ENCODE data around the gene GBF1. TPM values are rescaled to one million over a fixed set of nuclear protein-coding genes. Genes with fewer than 3 reads are reported as not detected.

The GBF1 gene
- total RNA-seq (2016; rRNA removed; fragmentation: Illumina TruSeq; extraction: Trizol), result 21.9 and 28.7 TPM in 2 replicates
- 3.2 and 4.2 TPM in 2 replicates for total RNA-seq (2016; cell fraction: cytosol; rRNA removed; fragmentation: Illumina TruSeq; extraction: Trizol; ENCODE audit: low read depth)
- 22.3 and 26.2 TPM in 2 replicates for total RNA-seq (2016; cell fraction: insoluble cytoplasmic fraction; rRNA removed; fragmentation: Illumina TruSeq; extraction: Trizol)
- total RNA-seq (2016; cell fraction: membrane; rRNA removed; fragmentation: Illumina TruSeq; extraction: Trizol), result 7.6 and 8.1 TPM in 2 replicates
- total RNA-seq (2016; cell fraction: nucleus; rRNA removed; fragmentation: Illumina TruSeq; extraction: Trizol), result 23.7 and 28.1 TPM in 2 replicates
- 17.1 and 17.6 TPM in 2 replicates for polyA plus RNA-seq (2011; rRNA removed)
- 6.6 and 6.8 TPM in 2 replicates for polyA plus RNA-seq (2011; cell fraction: cytosol; rRNA removed)
- polyA plus RNA-seq (2011; cell fraction: nucleus; rRNA removed), result 33.9 and 34.6 TPM in 2 replicates
- 17.5 and 19.2 TPM in 2 replicates for polyA plus RNA-seq (2012)
- 1.1 and 1.4 TPM in 2 replicates for polyA plus RNA-seq (2016; cell fraction: cytosol; fragmentation: Illumina TruSeq; extraction: Trizol; ENCODE audit: low read depth)
- polyA plus RNA-seq (2016; cell fraction: insoluble cytoplasmic fraction; fragmentation: Illumina TruSeq; extraction: Trizol; ENCODE audit: low read depth), result 13.0 and 19.5 TPM in 2 replicates
- 2.5 and 3.3 TPM in 2 replicates for polyA plus RNA-seq (2016; cell fraction: membrane; fragmentation: Illumina TruSeq; extraction: Trizol; ENCODE audit: low read depth)
- polyA plus RNA-seq (2016; cell fraction: nucleus; fragmentation: Illumina TruSeq; extraction: Trizol; ENCODE audit: insufficient read depth, low read depth), result 34.6 and 42.2 TPM in 2 replicates
- 41.9 and 48.3 TPM in 2 replicates for polyA minus RNA-seq (2011; rRNA and poly(A)+ RNA removed; ENCODE audit: low replicate concordance)
- 21.2 and 23.7 TPM in 2 replicates for polyA minus RNA-seq (2011; cell fraction: cytosol; rRNA and poly(A)+ RNA removed)
- 31.8 and 43.1 TPM in 2 replicates for polyA minus RNA-seq (2011; cell fraction: nucleus; rRNA and poly(A)+ RNA removed)
- percentile 77 among the genes with signal in this experiment for Bru-seq, nascent RNA
- percentile 77 among the genes with signal in this experiment for BruChase-seq, experiment 1, labeled RNA remaining after a 6-hour chase
- BruChase-seq, experiment 2, labeled RNA remaining after a 2-hour chase, result percentile 76 among the genes with signal in this experiment
- long read RNA-seq, experiment 1, partial matches to known transcripts, result 8 of 10 reads
- long read RNA-seq, experiment 1, other reads (novel, unspliced or antisense), result 2 of 10 reads
- long read RNA-seq, experiment 2, full-length matches to known transcripts, result 3 of 78 reads
- long read RNA-seq, experiment 2, partial matches to known transcripts, result 34 of 78 reads
- long read RNA-seq, experiment 2, other reads (novel, unspliced or antisense), result 41 of 78 reads

GRCh38 chr10:102245082-102245931 lies at the start of gene GBF1:
TSS of gene GBF1 (plus strand) at chr10:102245532. CDS start at chr10:102258939, 13,407 bp downstream.
- POLR2A ChIA-PET, result interaction anchor here (0.7 to 1.6 kb wide), 14 partner anchors 10 to 396 kb away, joined by 3 to 9 read pairs (median 4); partner anchors contain the start of genes ACTR1A, ELOVL3, NFKB2 and NOLC1
- under 1% methylated on average over 35 of the region's 47 CpGs for WGBS (ENCODE audit: low lambda C conversion rate)
- Histone ChIP-seq H3K79me2 (ENCODE audit: insufficient read depth, low read length) (peaks cover 46% of the 10 kb centered on the region), H3K4me2 (ENCODE audit: low read depth, low read length) (peak within 1 kb of the TSS; percentile 96), H4K20me1 (ENCODE audit: insufficient read depth, low read length) (peaks cover 30% of the 10 kb centered on the region), H3K9me3 (ENCODE audit: low read length) (no peaks in the 10 kb centered on the region), H3K4me3 (replicated peaks in 1 of 3; ENCODE audit: insufficient read depth in 1 of 3, low read depth in 2 of 3, low read length in 3 of 3) (peak within 1 kb of the TSS; percentile 88 to 97 (median 91)), H3K4me1 (ENCODE audit: insufficient read depth, low read length) (peaks cover 56% of the 10 kb centered on the region), H3K27me3 (ENCODE audit: control insufficient read depth in 1 of 2, insufficient read depth in 2 of 2, low read length in 2 of 2) (peaks cover 1 to 15% of the 10 kb centered on the region in 2 experiments; a peak in 3 of 5 replicates), H3K27ac (ENCODE audit: extremely low read length, insufficient read depth, low read length) (peak within 1 kb of the TSS; percentile 76), H2AFZ (ENCODE audit: low read length) (peak within 1 kb of the TSS; percentile 84), H3K36me3 (replicated peaks in 1 of 2; ENCODE audit: control insufficient read depth in 1 of 2, insufficient read depth in 2 of 2, low read length in 2 of 2) (peaks cover 1 to 9% of the 10 kb centered on the region in 2 experiments; a peak in 2 of 5 replicates), H3K9ac (ENCODE audit: insufficient read depth, low read depth, low read length) (peak within 1 kb of the TSS; percentile 82)
- ATAC-seq (peak; percentile 89), DNase-seq (ENCODE audit: low spot score) (peak; percentile 100), FAIRE-seq (peak; percentile 89)
- intact Hi-C loops (cut with micrococcal nuclease; ENCODE audit: unreplicated experiment), result no loop called here
- in situ Hi-C loops (cut with HindIII; ENCODE audit: extremely low pct_ligation_motif_present, low pct_unique_long_range_greater_than_20kb), result no loop called here
- BruUV-seq (replicated peaks), result no TSS peak
- CTCF ChIA-PET (ENCODE audit: low intra/inter-chr PET ratio, low total read pairs), result no interaction called here
- TF ChIP-seq RARA (CRISPR knock-in tag; IDR thresholded peaks at IDR 0.05), result no peak
- TF ChIP-seq IKZF5 (CRISPR knock-in tag; IDR thresholded peaks at IDR 0.05), result peak; percentile 51; the same call in 1 of the 2 replicates
- TF ChIP-seq ZFP36 (IDR thresholded peaks at IDR 0.05; ENCODE audit: borderline replicate concordance, low read depth, low read length, partially characterized antibody), result no peak
- TF ChIP-seq MAX (IDR thresholded peaks at IDR 0.05), result peak; percentile 39
- no peak for TF ChIP-seq ZNF331 (CRISPR knock-in tag; IDR thresholded peaks at IDR 0.05)
- peak; percentile 40 for TF ChIP-seq RFX3 (CRISPR knock-in tag; IDR thresholded peaks at IDR 0.05)
- no peak; the same call in 1 of the 2 replicates for TF ChIP-seq PBX3 (CRISPR knock-in tag; IDR thresholded peaks at IDR 0.05; ENCODE audit: borderline replicate concordance)
- no peak for TF ChIP-seq CENPBD1 (CRISPR knock-in tag; IDR thresholded peaks at IDR 0.05; ENCODE audit: borderline replicate concordance, low read depth)
- peak; percentile 42; the same call in 1 of the 2 replicates for TF ChIP-seq ZNF414 (CRISPR knock-in tag; IDR thresholded peaks at IDR 0.05)
- TF ChIP-seq MTF1 (CRISPR knock-in tag; IDR thresholded peaks at IDR 0.05), result no peak
- peak; percentile 80; the same call in 1 of the 2 replicates for TF ChIP-seq KMT2A (CRISPR knock-in tag; IDR thresholded peaks at IDR 0.05)
- no peak for TF ChIP-seq KDM6A (CRISPR knock-in tag; IDR thresholded peaks at IDR 0.05; ENCODE audit: low read depth)
- TF ChIP-seq ZNF282 (IDR thresholded peaks at IDR 0.05; ENCODE audit: partially characterized antibody), result no peak
